ENCODE data around the gene CARMIL3.
A peak's percentile ranks its signal among the peaks of the same experiment; 100 is the strongest.

CARMIL3 gene

GRCh38 chr14:24077086-24077485 lies 25.3 kb downstream of the CARMIL3 start:
- ATAC-seq: no peak

DNA sequence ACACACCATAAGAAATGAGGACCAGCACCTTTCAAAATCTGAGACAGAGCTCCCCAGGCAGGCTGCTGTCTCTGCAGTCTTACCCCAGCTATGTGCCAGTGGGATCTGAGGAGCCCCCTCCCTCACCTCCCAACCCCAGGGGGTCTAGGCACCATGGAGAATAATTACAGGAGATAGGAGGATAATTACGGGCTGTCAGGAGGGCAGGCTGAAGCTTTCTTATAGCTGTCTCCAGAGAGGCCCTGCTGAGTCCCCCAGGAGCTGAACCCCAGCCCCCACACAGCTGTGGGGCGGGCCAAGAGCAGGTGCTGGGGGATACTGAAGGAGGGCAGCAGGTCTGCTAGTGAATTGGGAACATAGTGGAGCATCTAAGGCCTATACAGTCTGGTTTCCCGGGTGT lies 26.3 kb downstream of the CARMIL3 start:
- no peak for ATAC-seq

GRCh38 chr14:24079491-24080141 lies 27.8 kb downstream of the CARMIL3 start:
- no peak for ATAC-seq

- ATAC-seq: no peak
These were observed 28.3 kb downstream of the CARMIL3 start for GRCh38 chr14:24080142-24080530.

GRCh38 chr14:24080888-24081738 lies 29.3 kb downstream of the CARMIL3 start:
- peak; percentile 93 to 95 for ATAC-seq

GRCh38 chr14:24081739-24082211 lies 30.0 kb downstream of the CARMIL3 start:
- no peak for ATAC-seq

GRCh38 chr14:24082411-24083080 lies 30.7 kb downstream of the CARMIL3 start:
- no peak for ATAC-seq

- ATAC-seq: no peak
These were observed 31.7 kb downstream of the CARMIL3 start for GRCh38 chr14:24083462-24083861.

DNA sequence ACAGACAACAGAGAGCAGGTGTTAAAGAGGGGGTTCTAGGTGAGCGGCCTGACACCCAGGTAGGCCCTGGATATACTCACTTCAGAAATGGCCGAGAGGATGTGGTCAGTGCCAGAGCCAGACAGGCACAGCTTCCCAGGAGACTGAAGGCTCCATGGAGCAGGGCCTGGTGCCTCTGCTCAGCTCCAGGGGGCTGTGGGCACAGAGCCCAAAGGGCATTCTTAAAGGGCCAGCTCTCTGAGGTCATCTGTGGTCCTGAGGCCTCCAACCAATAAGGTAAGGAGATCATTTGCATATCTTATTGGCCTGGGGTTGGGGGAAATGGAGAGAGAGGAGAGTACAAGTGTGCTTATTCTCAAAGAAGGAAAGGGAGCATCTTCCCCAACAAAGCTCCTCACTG lies 32.6 kb downstream of the CARMIL3 start:
- no peak for ATAC-seq

DNA sequence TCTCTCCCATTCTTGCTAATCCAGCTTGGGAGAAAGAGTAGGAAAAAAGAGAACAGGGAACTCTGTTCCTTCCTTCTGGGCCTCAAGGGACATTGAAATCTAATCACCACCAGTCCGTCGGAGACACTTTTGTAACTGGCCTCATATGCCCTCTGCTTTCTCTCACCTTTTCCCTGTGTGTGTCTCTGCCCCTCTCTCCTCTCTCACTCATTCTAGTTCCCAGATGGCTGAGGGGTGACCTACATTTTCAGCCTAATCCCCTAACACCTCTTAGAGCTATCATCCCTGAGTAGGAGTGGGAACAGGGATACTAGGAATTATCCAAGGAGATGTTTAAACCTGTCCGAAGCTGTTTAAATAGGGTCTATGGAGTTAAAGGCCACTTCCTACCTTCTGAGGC lies 33.4 kb downstream of the CARMIL3 start:
- ATAC-seq: no peak

GRCh38 chr14:24086193-24086955 lies 34.6 kb downstream of the CARMIL3 start:
- ATAC-seq: no peak

- no peak for ATAC-seq
These were observed 35.2 kb downstream of the CARMIL3 start for GRCh38 chr14:24087004-24087403.

DNA sequence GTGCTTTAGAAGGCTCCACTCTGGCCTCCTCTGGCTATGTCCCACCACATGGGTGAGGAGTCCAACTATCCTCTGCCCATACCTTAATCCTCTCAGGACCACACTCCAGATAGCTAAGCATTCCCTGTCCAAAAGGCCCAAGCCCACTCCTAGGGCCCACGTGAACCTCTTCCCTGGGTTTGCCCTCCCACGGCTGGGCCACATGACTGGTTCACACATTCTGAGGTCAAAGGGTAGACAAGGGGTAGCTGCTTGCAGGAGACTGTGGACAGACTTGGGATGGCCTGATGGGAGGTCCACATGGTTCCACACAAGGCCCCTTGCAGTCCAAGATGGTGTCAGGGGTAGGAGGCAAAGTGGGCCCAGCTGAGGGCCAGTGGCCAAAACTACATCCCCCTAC lies 36.3 kb downstream of the CARMIL3 start:
- ATAC-seq: no peak

DNA sequence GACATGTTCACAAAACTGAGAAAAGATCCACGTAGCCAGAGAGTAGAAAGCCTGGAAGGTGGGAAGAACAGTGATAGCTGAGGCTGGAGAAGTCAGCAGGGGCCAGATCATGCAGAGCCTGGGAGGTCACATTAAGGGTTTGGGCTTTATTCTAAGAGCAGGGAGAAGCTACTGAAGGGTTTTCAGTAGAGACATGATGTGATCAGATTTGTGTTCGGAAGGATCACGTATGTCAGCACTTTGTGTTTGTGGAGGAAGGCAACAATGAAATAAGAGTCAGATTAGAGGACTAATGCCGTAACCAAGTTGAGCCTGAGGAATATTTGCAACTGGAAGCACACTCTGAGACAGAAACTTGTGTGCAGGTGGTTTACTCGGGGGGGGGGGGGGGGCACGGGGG lies 38.1 kb downstream of the CARMIL3 start:
- no peak for ATAC-seq

- no peak for ATAC-seq
These were observed 40.3 kb downstream of the CARMIL3 start for GRCh38 chr14:24092110-24092504.

GRCh38 chr14:24092505-24093206 lies 40.8 kb downstream of the CARMIL3 start:
- no peak for ATAC-seq

DNA sequence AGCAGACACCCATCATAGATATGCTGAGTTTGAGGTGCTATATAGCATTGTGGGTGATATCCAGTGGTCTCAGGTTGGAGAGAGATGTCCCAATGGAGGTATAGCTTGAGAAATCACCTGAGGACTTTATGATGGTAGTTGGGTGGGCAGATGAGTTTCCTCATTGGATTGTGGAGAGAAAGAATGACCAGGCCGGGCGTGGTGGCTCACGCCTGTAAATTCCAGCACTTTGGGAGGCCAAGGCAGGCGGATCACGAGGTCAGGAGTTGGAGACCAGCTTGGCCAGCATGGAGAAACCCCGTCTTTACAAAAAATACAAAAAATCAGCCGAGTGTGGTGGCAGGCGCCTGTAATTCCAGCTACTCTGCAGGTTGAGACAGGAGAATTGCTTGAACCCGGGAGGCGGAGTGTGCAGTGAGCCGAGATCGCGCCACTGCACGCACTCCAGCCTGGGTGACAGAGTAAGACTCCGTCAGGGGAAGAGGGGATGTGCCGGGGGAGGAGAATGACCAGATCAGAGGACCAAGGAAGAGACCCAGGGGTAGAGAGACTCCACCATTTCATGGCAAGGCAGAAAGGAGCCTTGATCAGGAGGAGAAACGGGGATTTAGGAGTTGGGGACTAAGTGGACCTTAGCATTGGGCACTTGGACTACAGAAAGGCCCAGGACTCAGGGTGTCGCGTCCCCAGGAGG lies 41.5 kb downstream of the CARMIL3 start:
- ATAC-seq: no peak

DNA sequence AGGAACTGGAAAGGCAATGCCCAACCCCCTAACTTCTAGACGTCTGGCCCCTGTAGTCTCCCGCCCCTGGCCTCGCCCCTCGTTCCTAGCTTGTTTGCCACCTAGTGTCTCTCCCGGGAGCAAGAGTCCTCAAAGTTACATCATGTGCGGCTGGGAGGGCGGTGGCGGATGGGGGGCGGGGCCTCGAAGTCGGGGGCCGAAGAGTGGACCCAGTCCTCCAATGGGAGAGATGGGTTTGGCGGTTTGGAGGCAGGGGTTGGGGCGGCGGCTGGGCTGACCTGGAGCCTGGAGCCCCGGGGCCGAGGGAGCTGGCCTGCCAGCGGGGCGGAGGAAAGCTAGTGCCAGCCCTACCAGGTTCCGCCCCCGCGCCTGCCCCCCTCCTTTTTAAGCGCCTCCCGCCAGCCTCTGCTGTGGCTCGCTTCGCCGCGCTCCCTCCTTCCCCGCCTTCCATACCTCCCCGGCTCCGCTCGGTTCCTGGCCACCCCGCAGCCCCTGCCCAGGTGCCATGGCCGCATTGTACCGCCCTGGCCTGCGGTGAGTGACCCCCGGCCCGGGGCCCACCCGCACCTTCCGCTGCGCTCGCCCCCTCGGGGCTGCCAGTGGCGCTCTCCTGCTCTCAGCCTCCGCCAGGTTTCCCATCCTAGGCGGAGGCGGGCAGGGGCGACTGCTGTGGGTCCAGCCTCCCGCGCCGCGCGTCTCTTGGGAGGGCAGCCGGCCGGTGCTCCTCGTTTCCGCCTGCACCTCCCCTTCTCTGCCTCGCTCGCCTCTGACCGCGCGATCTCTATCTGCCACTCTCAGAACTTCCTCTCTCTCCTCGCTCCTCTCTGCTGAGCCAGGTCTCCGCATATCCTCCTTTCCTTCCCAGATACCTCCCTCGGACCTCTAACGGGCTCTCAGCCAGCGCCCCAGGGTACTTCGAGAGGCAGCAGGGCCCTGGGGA lies 42.4 kb downstream of the CARMIL3 start, which contains the start of gene PCK2:
TSS of gene PCK2 (plus strand) at position 411 of the 940 bp plus-strand sequence. CDS start at position 506, 95 bp downstream.
- peak; percentile 75 to 77 for ATAC-seq

DNA sequence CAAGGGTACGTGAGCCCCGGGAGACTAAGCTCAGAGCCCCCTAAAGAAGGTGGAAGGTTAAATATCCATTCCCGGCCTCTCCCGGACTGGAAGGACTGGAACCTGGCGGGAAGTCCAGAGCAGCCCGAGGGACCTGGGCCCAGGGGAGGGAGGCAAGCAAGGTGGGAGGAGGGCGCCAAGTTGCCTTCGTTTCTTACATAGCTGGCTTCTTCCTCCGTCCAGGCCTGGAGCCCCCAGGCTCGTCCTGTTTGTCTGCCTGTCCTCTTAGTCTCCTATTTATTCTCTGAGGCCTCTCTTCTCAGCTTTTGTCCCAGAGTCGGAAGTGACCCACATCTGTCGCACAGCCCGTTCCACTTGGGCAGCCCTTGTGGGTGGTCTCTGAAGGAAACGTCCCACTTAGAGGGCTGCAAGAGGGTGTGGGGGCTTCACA lies 43.0 kb downstream of the CARMIL3 start:
- no peak for ATAC-seq
